IPS-NIHi11 (cell line): ENCODE results near the gene ZCCHC12.
A peak's percentile ranks its signal among the peaks of the same experiment; 100 is the strongest.
"Not testable (repeated sequence)": the region's sequence is repeated elsewhere in the genome, so short reads cannot be mapped to it uniquely, and the experiment has no call there.

Experiments used
- DNase-seq: peaks from one replicate; pipeline ENCODE4 v3.0.0; 2012; ENCODE audit warnings: mixed read lengths, low spot score

ZCCHC12 gene

GRCh38 chrX:118823263-118824172 lies at the start of gene ZCCHC12:
Gene ZCCHC12 (plus strand): TSS chrX:118823824. CDS start chrX:118825245, 1,421 bp downstream.
- peak; percentile 89 for DNase-seq

GRCh38 chrX:118779581-118779980 lies 44.0 kb upstream of the ZCCHC12 start:
- DNase-seq = no peak

GRCh38 chrX:118780509-118780908 lies 43.1 kb upstream of the ZCCHC12 start:
- no peak for DNase-seq

- DNase-seq = no peak
These were observed 42.7 kb upstream of the ZCCHC12 start for GRCh38 chrX:118780911-118781310.

- DNase-seq = no peak
These were observed 27.9 kb upstream of the ZCCHC12 start for GRCh38 chrX:118795528-118796280.

GRCh38 chrX:118802857-118803256 lies 20.8 kb upstream of the ZCCHC12 start:
- no peak for DNase-seq

- DNase-seq = peak; percentile 37
These were observed 16.2 kb upstream of the ZCCHC12 start for GRCh38 chrX:118807151-118808017.

- DNase-seq = not testable (repeated sequence)
These were observed 6.4 kb upstream of the ZCCHC12 start for GRCh38 chrX:118817257-118817656.

GRCh38 chrX:118824173-118824730 lies 628 bp downstream of the ZCCHC12 start:
- no peak for DNase-seq

GRCh38 chrX:118825227-118825626 lies 1.6 kb downstream of the ZCCHC12 start:
- DNase-seq = no peak

- peak; percentile 85 for DNase-seq
These were observed 15.8 kb downstream of the ZCCHC12 start for GRCh38 chrX:118839334-118839958.

GRCh38 chrX:118847676-118848075 lies 24.1 kb downstream of the ZCCHC12 start:
- peak; percentile 37 for DNase-seq

GRCh38 chrX:118853596-118853995 lies 30.0 kb downstream of the ZCCHC12 start:
- DNase-seq = no peak

- DNase-seq = no peak
These were observed 32.2 kb downstream of the ZCCHC12 start for GRCh38 chrX:118855681-118856310.

- no peak for DNase-seq
These were observed 33.4 kb downstream of the ZCCHC12 start for GRCh38 chrX:118857006-118857405.

- no peak for DNase-seq
These were observed 37.7 kb downstream of the ZCCHC12 start for GRCh38 chrX:118861338-118861737.

- no peak for DNase-seq
These were observed 38.5 kb downstream of the ZCCHC12 start for GRCh38 chrX:118862091-118862490.

- no peak for DNase-seq
These were observed 39.4 kb downstream of the ZCCHC12 start for GRCh38 chrX:118862979-118863378.

- DNase-seq = no peak
These were observed 40.5 kb downstream of the ZCCHC12 start for GRCh38 chrX:118864063-118864635.

- DNase-seq = no peak
These were observed 41.6 kb downstream of the ZCCHC12 start for GRCh38 chrX:118865231-118865630.
